GM13976 (cell line): ENCODE data around the gene CYB561D2.

Source experiments
- DNase-seq: peaks from one replicate; pipeline ENCODE4 v3.0.0; 2012; ENCODE audit warnings: low spot score
- in situ Hi-C: fragments of 300-500 bp; cut with MboI; formaldehyde crosslinking; loops from one replicate; pipeline ENCODE4 v1.12.0; 2022; ENCODE audit warnings: low sequenced_read_pairs, mixed read lengths, inconsistent platforms; ENCODE audit not compliant: unreplicated experiment
- TF ChIP-seq, protein P1 (sequence below): IDR thresholded peaks from 2 replicates; pipeline ENCODE4 v1.5.1; 2012; ENCODE audit warnings: borderline replicate concordance, mild to moderate bottlenecking; ENCODE audit not compliant: insufficient read depth; ENCODE audit errors: extremely low read depth, missing control alignments, control extremely low read depth

Gene CYB561D2

DNA sequence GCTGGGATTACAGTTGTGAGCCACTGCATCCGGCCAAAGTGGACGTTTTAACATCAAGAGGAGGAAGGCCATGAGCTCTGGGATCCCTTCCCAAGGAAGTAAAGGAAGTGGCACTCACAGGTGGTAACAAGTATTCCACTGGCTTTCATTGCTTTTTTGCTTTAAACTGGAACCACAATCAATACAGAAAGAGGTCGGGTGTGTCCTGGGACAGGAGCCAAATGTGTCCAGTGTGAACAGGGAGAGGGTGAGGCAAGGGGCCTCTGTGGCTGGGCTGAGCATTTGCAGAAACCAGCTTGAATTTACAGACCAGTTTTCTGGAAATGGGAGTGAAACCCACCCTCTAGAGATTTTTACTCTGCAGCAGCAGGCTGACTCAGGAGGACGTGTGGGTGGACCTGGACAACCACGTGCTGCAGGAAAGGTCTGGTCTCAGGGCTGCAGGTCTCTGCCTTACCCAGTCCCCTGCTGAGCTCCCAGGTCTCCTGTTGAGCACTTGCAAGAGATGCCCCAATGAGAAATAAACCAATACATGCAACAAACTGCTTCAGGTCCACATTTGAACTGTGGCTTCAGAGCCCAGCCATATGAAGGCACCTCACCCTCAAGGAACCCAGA, 51.4 kb downstream of the CYB561D2 start:
- DNase-seq: no peak
- in situ Hi-C loops: no loop called here
- TF ChIP-seq, protein P1, sequence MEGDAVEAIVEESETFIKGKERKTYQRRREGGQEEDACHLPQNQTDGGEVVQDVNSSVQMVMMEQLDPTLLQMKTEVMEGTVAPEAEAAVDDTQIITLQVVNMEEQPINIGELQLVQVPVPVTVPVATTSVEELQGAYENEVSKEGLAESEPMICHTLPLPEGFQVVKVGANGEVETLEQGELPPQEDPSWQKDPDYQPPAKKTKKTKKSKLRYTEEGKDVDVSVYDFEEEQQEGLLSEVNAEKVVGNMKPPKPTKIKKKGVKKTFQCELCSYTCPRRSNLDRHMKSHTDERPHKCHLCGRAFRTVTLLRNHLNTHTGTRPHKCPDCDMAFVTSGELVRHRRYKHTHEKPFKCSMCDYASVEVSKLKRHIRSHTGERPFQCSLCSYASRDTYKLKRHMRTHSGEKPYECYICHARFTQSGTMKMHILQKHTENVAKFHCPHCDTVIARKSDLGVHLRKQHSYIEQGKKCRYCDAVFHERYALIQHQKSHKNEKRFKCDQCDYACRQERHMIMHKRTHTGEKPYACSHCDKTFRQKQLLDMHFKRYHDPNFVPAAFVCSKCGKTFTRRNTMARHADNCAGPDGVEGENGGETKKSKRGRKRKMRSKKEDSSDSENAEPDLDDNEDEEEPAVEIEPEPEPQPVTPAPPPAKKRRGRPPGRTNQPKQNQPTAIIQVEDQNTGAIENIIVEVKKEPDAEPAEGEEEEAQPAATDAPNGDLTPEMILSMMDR: no peak
